GM12874 (cell line): Measurements from ENCODE around the gene CISD1.

Experiments used
- TF ChIP-seq, protein P1 (sequence below): IDR thresholded peaks from 2 replicates; pipeline ENCODE4 v1.5.1; 2011; ENCODE audit warnings: low read depth, mild to moderate bottlenecking, control low read depth, low read length, moderate library complexity; ENCODE audit not compliant: insufficient read depth

Gene CISD1

GRCh38 chr10:58322072-58322834, 53.3 kb downstream of the CISD1 start:
- TF ChIP-seq, protein P1, sequence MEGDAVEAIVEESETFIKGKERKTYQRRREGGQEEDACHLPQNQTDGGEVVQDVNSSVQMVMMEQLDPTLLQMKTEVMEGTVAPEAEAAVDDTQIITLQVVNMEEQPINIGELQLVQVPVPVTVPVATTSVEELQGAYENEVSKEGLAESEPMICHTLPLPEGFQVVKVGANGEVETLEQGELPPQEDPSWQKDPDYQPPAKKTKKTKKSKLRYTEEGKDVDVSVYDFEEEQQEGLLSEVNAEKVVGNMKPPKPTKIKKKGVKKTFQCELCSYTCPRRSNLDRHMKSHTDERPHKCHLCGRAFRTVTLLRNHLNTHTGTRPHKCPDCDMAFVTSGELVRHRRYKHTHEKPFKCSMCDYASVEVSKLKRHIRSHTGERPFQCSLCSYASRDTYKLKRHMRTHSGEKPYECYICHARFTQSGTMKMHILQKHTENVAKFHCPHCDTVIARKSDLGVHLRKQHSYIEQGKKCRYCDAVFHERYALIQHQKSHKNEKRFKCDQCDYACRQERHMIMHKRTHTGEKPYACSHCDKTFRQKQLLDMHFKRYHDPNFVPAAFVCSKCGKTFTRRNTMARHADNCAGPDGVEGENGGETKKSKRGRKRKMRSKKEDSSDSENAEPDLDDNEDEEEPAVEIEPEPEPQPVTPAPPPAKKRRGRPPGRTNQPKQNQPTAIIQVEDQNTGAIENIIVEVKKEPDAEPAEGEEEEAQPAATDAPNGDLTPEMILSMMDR, result no peak

DNA sequence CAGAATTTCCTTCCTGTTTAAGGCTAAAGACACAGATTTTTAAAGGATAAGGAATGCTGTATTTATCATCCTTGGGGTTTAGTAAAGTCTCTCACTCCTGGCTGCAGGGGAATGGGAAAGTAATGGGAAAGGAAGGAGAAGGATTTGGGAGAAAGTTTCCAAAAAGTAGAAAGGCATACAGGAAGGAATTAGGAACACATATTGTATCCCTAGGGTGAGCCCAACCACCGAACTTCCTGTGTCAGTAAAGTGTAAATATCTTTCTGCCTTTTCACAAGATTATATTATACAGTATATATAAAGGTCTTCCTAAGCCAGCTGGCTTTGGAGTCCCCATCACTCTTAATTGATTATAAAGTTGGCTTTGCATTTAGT, 53.9 kb downstream of the CISD1 start:
- TF ChIP-seq, protein P1, result no peak

- TF ChIP-seq, protein P1, result no peak
These were observed 58.0 kb downstream of the CISD1 start for GRCh38 chr10:58326967-58327381.

DNA sequence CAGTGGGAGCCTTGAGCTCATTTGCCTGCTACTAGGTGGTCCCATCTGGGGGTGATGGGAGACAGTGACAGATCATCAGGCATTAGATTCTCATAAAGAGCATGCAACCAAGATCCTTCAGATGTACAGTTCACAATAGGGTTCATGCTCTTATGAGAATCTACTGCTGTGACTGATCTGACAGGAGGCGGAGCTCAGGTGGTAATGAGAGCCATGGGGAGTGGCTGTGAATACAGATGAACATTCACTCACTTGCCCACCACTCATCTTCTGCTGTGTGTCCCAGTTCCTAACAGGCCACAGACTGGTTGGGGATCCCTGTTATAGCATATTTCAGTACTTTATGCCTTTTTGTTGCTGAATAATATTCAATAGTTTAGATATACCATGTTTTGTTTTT, 59.3 kb downstream of the CISD1 start:
- TF ChIP-seq, protein P1, result no peak

DNA sequence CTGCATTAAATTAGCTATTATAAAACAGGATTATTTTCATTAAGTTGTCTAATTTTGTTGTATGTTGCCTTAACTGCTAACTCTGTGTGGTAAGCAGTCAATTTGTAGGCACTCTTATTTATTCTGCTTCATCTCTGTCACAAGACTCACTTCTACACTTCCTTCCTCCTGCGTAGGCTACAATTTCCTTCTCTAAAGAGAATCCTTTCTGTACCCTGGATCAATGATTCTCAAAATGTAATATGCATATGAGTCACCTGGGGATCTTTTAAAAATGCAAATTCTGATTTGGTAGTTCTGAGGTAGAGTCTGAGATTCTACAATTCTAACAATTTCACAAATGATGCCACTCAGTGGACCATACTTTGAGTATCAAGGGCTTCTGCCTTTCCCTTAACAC, 61.5 kb downstream of the CISD1 start:
- TF ChIP-seq, protein P1, result no peak

DNA sequence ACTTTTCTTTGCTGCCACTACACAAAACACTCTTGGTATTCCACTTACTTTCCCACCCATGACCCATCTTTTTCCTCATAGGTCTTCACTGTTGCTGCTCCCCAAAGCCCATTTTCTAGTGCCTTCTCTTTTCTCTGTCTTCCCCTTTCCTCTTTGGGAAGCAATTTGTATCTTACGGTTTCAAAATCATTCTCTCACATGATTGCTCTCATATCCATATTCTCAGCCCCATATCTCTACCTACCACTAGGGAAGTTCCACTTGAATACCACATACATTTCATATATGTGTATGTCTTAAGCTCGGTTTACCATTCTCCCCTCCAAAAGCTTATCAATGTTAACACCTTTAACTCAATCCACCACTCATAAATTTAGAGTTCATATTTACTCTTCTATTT, 62.7 kb downstream of the CISD1 start:
- TF ChIP-seq, protein P1, result no peak

- TF ChIP-seq, protein P1, result 0 out of 2 replicates have a peak, but pooled peaks have one; percentile 12
These were observed 65.9 kb downstream of the CISD1 start, which contains the start of gene UBE2D1 for GRCh38 chr10:58334817-58335305. TSS of gene UBE2D1 (plus strand) at chr10:58335006. CDS start at chr10:58335202, 196 bp downstream.
